ENCODE data around the gene DLEC1.

Gene DLEC1

DNA sequence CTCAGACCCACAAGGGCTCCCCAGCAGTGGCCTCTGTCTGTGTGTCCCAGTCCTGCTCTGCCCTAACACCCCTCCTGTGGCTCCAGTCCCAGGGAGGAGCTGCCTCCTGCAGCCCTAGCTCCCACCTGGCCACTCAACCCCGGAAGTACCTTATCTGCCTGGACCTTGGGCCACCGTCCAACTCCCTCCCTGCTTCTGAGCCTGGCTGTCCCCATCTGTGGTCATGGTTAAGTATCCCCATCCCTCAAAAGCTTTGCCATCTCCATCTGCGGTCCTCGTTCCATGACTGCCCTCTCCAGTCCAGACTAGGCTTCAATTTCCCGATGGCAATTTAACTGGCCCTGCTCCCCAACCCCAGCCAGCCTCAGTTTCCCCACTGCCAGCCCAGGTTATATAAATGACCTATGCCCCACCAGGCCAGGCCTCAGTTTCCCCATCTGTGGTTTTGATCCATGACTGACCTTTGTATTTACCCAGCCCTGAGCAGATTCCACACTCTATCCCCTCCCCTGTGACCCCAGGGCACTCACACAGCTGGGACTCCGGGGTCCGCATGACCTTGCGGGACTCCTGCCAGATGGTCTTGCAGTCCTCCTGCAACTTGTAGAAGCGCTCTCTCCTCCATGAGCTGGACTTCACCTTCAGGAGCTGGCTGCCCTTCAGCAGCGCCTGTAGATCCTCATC is 19.2 kb upstream of the DLEC1 start:
- Histone ChIP-seq H3K27me3 (ENCODE audit: control insufficient read depth, insufficient read depth, low read length) (no peaks in the 10 kb centered on the region), H3K4me1 (ENCODE audit: control insufficient read depth, insufficient read depth, low read length) (peaks cover 7% of the 10 kb centered on the region), H3K27ac (ENCODE audit: low read depth, low read length) (no peak overlapping the region), H3K4me3 (ENCODE audit: low read depth, low read length) (no peak overlapping the region), H3K9ac (ENCODE audit: low read length) (no peak overlapping the region), H3K9me3 (ENCODE audit: control insufficient read depth, insufficient read depth, low read depth, low read length) (no peaks in the 10 kb centered on the region), H3K36me3 (ENCODE audit: control insufficient read depth, insufficient read depth, low read length) (peaks cover 42% of the 10 kb centered on the region)

DNA sequence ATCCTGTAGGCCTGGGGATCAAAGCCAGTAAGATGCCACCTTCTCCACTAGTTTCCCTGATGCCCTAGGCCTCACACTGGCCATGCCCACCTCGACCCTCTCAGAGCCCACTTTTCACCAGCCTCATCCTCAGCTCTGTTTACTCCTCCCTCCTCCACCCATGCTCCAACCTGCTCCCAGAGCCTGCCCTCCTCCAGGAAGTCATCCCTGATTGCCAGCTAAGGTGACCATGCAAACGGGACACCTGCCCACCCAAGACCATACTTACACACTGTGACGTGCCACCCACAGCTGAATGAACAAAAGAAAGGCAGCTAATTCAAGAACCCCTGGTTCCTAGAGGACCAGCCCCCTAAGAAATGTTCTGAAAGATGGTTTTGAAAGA is 18.7 kb upstream of the DLEC1 start:
- Histone ChIP-seq H3K36me3 (ENCODE audit: control insufficient read depth, insufficient read depth, low read length) (peaks cover 37% of the 10 kb centered on the region), H3K4me3 (ENCODE audit: low read depth, low read length) (no peak overlapping the region), H3K9ac (ENCODE audit: low read length) (no peak overlapping the region), H3K9me3 (ENCODE audit: control insufficient read depth, insufficient read depth, low read depth, low read length) (no peaks in the 10 kb centered on the region), H3K4me1 (ENCODE audit: control insufficient read depth, insufficient read depth, low read length) (peaks cover 9% of the 10 kb centered on the region), H3K27ac (ENCODE audit: low read depth, low read length) (no peak overlapping the region), H3K27me3 (ENCODE audit: control insufficient read depth, insufficient read depth, low read length) (peaks cover under 1% of the 10 kb centered on the region; the same call in 1 of the 2 replicates)

DNA sequence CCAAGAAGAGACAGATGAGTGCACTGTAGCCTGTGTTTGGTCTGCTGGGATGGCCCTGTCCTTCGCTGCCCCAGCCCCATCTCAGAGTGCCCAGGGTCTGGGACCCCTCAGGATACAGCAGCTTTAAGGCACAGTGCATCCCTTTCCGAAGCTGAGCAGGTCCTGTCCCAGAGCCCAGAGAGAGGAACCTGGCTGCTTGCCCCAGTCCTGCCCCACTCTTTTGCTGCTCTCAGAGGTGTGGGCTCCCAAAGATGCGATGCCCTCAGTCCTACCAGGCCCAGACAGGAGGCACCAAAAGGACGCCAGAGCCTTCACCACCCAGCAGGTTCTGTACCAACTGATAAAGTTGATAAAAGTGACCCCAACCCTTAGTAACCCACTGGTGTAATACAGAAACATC is 17.8 kb upstream of the DLEC1 start:
- Histone ChIP-seq H3K36me3 (ENCODE audit: control insufficient read depth, insufficient read depth, low read length) (peaks cover 29% of the 10 kb centered on the region), H3K9ac (ENCODE audit: low read length) (no peak overlapping the region), H3K27me3 (ENCODE audit: control insufficient read depth, insufficient read depth, low read length) (peaks cover 6% of the 10 kb centered on the region; the same call in 1 of the 2 replicates), H3K4me3 (ENCODE audit: low read depth, low read length) (no peak overlapping the region), H3K9me3 (ENCODE audit: control insufficient read depth, insufficient read depth, low read depth, low read length) (no peaks in the 10 kb centered on the region), H3K4me1 (ENCODE audit: control insufficient read depth, insufficient read depth, low read length) (peaks cover 14% of the 10 kb centered on the region), H3K27ac (ENCODE audit: low read depth, low read length) (no peak overlapping the region)

DNA sequence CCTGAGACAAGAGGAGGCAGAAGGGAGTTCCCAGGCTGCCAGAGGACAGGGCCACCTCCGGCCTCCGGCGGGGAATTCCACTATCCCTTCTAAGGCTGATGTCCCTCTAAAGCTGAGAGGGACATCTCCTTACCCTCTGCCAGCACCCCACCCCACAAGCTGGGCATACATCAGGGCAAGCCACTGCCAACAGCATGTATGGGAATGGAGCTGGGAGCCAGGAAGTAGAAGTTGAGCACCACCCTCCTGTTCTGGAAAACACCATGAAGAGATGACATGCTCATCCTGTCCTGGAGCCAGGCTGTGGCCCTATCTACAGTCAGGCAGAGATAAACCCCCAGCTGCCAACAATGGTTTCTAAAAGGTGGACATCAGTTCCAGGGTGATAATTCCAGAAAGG is 16.7 kb upstream of the DLEC1 start:
- Histone ChIP-seq H3K36me3 (ENCODE audit: control insufficient read depth, insufficient read depth, low read length) (peaks cover 18% of the 10 kb centered on the region; the same call in 1 of the 2 replicates), H3K4me3 (ENCODE audit: low read depth, low read length) (no peak overlapping the region), H3K27me3 (ENCODE audit: control insufficient read depth, insufficient read depth, low read length) (peaks cover 17% of the 10 kb centered on the region), H3K27ac (ENCODE audit: low read depth, low read length) (no peak overlapping the region), H3K9me3 (ENCODE audit: control insufficient read depth, insufficient read depth, low read depth, low read length) (no peaks in the 10 kb centered on the region), H3K4me1 (ENCODE audit: control insufficient read depth, insufficient read depth, low read length) (peaks cover 14% of the 10 kb centered on the region), H3K9ac (ENCODE audit: low read length) (no peak overlapping the region)

DNA sequence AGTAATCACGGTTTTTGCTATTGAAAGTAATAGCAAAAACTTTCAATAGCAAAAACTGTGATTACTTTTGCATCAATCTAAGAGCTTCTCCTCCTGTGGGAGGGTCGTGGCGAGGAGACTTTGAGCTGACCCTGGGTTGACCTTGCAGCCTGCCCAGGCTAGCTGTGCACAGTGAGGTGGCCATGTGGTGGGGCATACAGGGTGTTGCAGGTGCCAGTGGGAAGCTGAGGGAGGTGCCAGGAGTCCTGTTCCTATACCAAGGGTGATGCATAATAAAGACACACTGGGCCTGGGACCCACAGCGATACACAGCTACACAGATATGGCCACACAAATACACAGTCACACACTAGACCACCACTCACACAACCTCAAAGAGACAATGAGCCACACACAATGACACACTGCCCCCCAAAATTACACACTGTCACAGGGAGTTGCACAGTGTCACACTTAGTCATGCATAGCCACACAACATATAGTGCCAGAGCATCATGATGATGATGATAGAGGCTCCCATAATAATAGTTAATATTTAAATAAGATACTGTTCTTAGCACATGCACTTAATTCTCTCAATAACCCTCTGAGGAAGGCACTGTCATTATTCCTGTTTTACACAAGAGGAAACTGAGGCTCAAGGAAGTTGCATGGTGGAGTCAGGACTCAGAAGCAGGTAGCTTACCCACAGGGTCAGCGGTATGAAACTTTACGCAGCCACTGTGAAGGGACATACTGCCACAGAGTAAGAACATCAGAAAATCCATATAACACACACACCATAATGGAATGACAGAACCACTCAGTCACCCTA is 15.9 kb upstream of the DLEC1 start:
- Histone ChIP-seq H3K4me3 (ENCODE audit: low read depth, low read length) (peak overlapping the region; percentile 81), H3K4me1 (ENCODE audit: control insufficient read depth, insufficient read depth, low read length) (peaks cover 17% of the 10 kb centered on the region), H3K27ac (ENCODE audit: low read depth, low read length) (no peak overlapping the region), H3K27me3 (ENCODE audit: control insufficient read depth, insufficient read depth, low read length) (peaks cover 25% of the 10 kb centered on the region), H3K36me3 (ENCODE audit: control insufficient read depth, insufficient read depth, low read length) (peaks cover 13% of the 10 kb centered on the region; the same call in 1 of the 2 replicates), H3K9ac (ENCODE audit: low read length) (no peak overlapping the region), H3K9me3 (ENCODE audit: control insufficient read depth, insufficient read depth, low read depth, low read length) (no peaks in the 10 kb centered on the region)

DNA sequence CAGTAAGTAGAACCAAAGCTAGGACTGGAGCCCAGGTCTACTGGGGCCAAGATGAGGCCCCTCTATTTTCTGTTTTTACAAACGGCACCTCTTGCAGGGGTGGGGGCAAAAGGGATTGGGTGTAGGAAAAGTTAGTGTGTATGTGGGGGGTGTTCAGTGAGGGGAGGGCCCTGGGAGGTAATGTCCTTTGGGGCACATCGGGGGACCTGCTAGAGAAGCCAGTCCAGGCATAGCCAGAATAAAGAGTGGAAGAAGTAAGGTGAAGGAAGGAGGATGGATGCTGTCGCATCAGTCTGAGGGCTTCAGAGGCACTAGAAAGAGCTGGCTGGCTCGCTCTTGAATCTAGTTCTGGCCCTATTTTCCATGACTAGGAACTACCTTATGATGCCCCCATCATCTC is 12.2 kb upstream of the DLEC1 start:
- peaks cover 29% of the 10 kb centered on the region for H3K4me1 ChIP-seq (ENCODE audit: control insufficient read depth, insufficient read depth, low read length)
- no peaks in the 10 kb centered on the region for H3K36me3 ChIP-seq (ENCODE audit: control insufficient read depth, insufficient read depth, low read length)
- H3K27ac ChIP-seq (ENCODE audit: low read depth, low read length), result no peak overlapping the region
- peaks cover 59% of the 10 kb centered on the region for H3K27me3 ChIP-seq (ENCODE audit: control insufficient read depth, insufficient read depth, low read length)
- H3K4me3 ChIP-seq (ENCODE audit: low read depth, low read length), result no peak overlapping the region
- H3K9ac ChIP-seq (ENCODE audit: low read length), result no peak overlapping the region
- no peaks in the 10 kb centered on the region for H3K9me3 ChIP-seq (ENCODE audit: control insufficient read depth, insufficient read depth, low read depth, low read length)

DNA sequence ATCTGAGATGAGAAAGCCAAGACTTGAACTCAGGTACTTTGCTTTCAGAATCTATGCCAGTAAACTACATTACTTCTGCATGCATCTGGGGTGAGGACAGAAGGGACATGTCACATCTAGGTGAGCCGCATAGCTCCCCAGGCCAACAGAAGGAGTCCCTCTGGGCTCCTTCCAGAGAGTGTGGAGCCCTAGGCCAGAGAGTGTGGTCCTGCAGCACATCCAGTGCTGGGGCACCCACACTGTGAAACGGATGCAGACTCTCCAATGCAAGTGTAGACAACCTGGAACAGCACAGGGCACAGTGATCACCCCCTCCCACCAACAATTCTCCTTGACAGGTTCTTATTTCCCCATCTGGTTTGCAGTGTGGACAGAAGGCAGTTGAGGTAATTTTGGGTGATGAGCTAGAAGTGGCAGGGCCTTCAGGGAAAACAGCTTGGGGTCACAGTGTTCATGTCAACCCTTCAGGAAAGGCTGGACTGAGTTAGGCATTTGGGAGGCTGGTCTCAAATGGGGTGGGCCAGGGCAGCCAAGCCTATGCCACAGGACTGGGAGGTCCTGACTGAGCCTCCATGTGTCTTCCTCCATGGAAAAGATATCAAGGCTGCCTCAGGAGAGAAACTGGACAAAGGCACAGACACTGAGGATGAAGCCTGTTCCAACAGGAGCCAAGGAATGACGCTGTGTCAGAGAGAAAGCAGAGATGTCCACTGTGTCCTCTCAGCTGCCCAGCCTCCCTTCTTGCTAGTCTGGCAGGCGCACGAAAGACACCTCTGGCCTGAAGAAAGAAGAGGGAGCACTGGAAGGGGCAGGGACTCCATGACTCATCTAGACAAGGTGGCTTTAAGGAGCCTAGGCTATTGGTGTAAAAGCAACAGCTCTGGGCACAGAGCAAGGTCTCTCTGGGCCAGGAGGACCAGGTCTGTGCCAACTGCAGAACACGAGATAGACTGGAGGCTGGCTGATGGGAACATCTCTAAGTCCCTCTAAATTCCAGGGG is 11.2 kb upstream of the DLEC1 start:
- Histone ChIP-seq H3K27ac (ENCODE audit: low read depth, low read length) (no peak overlapping the region), H3K27me3 (ENCODE audit: control insufficient read depth, insufficient read depth, low read length) (peaks cover 68% of the 10 kb centered on the region), H3K9ac (ENCODE audit: low read length) (no peak overlapping the region), H3K9me3 (ENCODE audit: control insufficient read depth, insufficient read depth, low read depth, low read length) (no peaks in the 10 kb centered on the region), H3K36me3 (ENCODE audit: control insufficient read depth, insufficient read depth, low read length) (no peaks in the 10 kb centered on the region), H3K4me1 (ENCODE audit: control insufficient read depth, insufficient read depth, low read length) (peaks cover 29% of the 10 kb centered on the region), H3K4me3 (ENCODE audit: low read depth, low read length) (peak overlapping the region; percentile 77)

DNA sequence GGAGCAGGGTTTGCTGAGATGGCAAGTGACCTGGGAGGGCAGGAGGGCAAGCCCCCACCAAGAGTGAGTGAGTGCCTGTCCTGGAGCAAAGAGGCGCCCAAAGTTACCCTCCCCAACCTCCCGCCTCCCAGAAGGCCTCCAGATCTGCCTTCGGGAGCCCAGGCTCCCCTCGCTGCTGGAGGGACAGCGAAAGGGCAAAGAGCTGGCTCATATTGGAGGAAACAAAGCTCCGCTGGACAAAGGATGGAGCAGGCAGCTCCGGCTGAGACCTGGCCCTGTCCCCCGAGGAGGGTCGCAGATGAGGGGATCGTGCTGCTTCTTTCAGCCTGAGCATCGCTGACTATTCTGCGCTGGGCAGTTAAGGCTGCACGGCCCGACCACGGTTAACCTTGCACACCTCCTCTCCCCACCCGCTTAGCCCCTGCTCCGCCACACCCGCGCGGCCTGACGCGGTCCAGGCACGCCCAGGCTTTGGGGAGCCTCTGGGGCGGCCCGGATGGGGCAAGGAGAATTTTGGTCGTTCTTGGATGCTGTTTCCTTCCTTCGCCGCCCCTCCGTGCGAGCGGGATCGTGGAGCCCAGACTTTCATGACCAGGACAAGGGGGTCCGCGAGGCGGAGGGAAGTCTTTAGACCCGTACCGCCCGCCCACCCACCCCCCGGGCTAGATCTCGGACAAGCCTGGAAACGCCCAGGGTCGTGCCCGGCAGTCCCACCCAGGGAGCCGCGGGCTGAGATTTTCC is 10.2 kb upstream of the DLEC1 start:
- Histone ChIP-seq H3K4me3 (ENCODE audit: low read depth, low read length) (peak overlapping the region; percentile 77), H3K4me1 (ENCODE audit: control insufficient read depth, insufficient read depth, low read length) (peaks cover 25% of the 10 kb centered on the region), H3K27ac (ENCODE audit: low read depth, low read length) (no peak overlapping the region), H3K27me3 (ENCODE audit: control insufficient read depth, insufficient read depth, low read length) (peaks cover 70% of the 10 kb centered on the region), H3K9me3 (ENCODE audit: control insufficient read depth, insufficient read depth, low read depth, low read length) (no peaks in the 10 kb centered on the region), H3K9ac (ENCODE audit: low read length) (peak overlapping the region; percentile 39), H3K36me3 (ENCODE audit: control insufficient read depth, insufficient read depth, low read length) (no peaks in the 10 kb centered on the region)

DNA sequence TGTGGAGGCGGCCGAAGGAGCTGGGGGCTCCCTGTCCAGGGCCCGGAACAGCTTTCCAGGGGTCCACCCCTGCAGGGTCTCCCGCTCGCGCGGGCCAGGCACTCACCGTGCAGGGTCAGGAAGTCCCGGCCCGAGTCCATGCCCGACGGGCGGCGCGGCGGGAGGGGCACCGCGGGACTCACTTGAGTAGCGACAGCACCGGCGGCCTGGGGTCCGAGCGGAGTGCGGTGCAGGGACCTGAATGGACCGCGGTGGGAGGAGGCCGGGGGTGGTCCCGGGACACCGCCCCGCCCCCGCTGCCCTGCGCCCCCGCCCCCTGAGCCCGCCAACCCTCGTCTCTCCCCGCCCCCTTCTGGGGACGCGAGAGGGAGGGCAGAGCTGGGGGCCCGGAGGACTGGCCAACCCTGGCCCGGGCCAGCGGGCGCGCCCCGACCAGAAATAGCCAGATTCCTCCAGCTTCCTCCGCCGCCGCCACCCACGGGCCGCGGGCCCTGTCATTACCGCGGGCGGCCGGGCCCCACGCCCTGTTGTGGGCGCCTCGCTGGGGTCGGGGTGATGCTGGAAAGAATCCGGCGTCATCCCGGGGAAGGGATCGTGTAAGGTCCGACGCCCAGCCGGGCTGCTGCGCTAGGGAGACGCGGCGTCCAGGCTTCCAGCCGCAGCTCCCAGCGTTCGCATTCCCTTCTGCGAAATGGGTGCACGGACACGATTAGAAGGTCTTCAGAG is 9.4 kb upstream of the DLEC1 start, which contains the start of gene PLCD1:
Gene PLCD1 (minus strand): TSS at position 243 of the 726 bp plus-strand sequence. CDS start 103 bp downstream, at position 140.
- Histone ChIP-seq H3K27ac (ENCODE audit: low read depth, low read length) (no peak within 1 kb of the TSS), H3K9me3 (ENCODE audit: control insufficient read depth, insufficient read depth, low read depth, low read length) (no peaks in the 10 kb centered on the region), H3K4me3 (ENCODE audit: low read depth, low read length) (peak within 1 kb of the TSS; percentile 77), H3K4me1 (ENCODE audit: control insufficient read depth, insufficient read depth, low read length) (peaks cover 22% of the 10 kb centered on the region), H3K27me3 (ENCODE audit: control insufficient read depth, insufficient read depth, low read length) (peaks cover 70% of the 10 kb centered on the region), H3K9ac (ENCODE audit: low read length) (peak within 1 kb of the TSS; percentile 63), H3K36me3 (ENCODE audit: control insufficient read depth, insufficient read depth, low read length) (no peaks in the 10 kb centered on the region)
